NCI-H1694 treated with DMSO at 0.1 percent for 48 hours (cell line): ENCODE results near the gene ATP6V0C.

Source experiments
- DNase-seq: peaks from one replicate; lab custom pipeline; 2025; lab: John Stamatoyannopoulos, UW

ATP6V0C gene

GRCh38 chr16:2490190-2491105 is 23.3 kb upstream of the ATP6V0C start:
- DNase-seq = no peak

DNA sequence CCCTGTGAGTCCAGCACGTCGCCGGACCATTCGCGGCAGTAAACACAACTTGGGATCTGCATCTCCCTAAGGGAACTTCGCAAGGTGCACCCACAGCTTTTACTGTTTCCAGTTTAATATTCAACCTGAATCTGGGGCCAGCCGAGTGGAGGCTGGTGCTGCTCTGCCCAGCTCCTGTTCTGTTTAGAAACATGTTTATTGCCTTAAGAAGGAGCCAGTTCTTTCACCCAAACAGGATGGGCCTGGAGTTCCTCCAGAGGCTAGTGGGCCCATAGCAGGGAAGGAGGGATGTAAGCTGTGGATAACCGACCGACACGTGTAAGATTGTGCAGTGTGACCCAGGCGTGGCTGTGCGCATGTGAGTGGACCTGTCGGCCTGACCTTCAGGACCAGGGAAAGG is 21.5 kb upstream of the ATP6V0C start:
- no peak for DNase-seq

DNA sequence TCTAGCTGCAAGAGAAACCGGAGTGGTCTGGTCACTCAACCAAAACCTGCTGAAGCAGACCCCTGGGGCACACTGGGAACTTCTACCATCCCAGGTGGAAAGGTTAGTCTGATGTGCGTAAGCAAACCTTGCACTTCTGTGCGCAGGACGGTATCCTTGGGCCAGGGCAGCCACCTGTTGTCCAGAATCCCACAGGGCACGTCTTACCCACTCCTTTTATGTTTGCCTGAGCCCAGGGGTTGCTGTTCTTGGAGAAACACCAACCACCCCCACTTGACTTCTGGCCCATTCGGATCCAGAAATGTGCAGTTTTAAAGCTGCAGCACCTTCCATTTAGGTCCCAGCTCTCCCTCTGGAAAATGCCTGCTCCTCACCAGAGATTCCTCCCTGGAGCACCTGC is 20.1 kb upstream of the ATP6V0C start:
- DNase-seq = no peak

GRCh38 chr16:2494616-2495015 is 19.1 kb upstream of the ATP6V0C start:
- no peak for DNase-seq

- no peak for DNase-seq
Observed at GRCh38 chr16:2495041-2495440, 18.7 kb upstream of the ATP6V0C start.

DNA sequence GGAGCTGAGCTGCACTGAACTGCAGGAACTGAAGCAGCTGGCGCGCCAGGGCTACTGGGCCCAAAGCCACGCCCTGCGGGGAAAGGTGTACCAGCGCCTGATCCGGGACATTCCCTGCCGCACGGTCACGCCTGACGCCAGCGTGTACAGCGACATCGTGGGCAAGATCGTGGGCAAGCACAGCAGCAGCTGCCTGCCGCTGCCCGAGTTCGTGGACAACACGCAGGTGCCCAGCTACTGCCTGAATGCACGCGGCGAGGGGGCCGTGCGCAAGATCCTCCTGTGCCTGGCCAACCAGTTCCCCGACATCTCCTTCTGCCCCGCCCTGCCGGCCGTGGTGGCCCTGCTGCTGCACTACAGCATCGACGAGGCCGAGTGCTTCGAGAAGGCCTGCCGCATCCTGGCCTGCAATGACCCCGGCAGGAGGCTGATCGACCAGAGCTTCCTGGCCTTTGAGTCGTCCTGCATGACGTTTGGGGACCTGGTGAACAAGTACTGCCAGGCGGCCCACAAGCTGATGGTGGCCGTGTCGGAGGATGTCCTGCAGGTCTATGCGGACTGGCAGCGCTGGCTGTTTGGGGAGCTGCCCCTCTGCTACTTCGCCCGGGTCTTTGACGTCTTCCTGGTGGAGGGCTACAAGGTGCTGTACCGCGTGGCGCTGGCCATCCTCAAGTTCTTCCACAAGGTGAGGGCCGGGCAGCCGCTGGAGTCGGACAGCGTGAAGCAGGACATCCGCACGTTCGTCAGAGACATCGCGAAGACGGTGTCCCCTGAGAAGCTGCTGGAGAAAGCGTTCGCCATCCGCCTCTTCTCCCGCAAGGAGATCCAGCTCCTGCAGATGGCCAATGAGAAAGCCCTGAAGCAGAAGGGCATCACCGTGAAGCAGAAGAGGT is 17.3 kb upstream of the ATP6V0C start:
- DNase-seq = no peak

DNA sequence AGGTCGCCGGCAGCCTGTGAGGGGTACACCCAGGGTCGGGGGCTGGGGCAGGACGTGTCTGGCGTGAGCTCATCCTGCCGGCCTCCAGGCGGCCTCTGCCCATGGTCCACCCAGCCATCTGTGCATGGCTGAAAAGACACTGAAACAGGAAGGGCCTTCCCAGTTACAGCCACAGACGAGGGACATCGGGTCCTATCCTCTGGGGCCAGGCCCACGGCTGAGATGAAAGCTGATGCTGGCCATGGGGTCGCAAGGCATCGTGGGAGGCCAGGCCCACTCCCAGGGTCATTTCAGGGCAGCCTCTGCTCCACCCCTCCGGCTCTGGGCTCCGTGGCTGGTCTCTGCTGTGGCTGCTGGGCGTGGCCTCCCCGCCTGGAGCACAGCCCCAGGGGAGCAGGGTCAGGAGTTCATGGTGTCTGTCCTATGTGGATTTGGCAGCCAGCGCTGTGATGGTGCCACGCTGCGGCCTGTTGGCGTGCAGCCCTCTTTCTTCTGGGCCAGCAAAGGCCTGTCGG is 16.6 kb upstream of the ATP6V0C start:
- DNase-seq = no peak

- no peak for DNase-seq
Observed at GRCh38 chr16:2497695-2498484, 15.9 kb upstream of the ATP6V0C start.

GRCh38 chr16:2498531-2499253 is 15.1 kb upstream of the ATP6V0C start:
- no peak for DNase-seq

- no peak for DNase-seq
Observed at GRCh38 chr16:2499454-2499853, 14.3 kb upstream of the ATP6V0C start.

GRCh38 chr16:2499890-2500429 is 13.8 kb upstream of the ATP6V0C start:
- no peak for DNase-seq

DNA sequence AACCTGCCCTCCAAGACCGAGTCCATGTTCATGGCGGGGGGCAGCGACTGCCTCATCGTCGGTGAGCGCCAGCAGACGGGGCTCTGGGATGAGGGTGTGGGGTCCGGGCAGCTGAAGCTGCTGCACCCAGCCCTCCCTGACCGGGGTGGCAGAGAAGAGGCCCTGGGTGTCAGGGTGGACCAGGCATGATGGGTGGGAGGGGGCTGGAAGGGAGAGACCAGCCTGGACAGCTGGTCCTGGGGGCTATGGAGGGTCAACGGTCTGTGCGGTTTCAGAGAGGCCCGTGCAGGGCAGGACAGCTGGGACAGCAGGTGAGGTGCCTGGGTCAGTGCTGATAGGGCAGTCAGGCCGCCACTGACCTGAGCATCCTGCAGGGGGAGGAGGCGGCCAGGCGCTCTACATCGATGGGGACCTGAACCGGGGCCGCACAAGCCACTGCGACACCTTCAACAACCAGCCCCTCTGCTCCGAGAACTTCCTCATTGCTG is 13.3 kb upstream of the ATP6V0C start:
- no peak for DNase-seq

- DNase-seq = peak; percentile 65
Observed at GRCh38 chr16:2500918-2501750, 12.6 kb upstream of the ATP6V0C start.

DNA sequence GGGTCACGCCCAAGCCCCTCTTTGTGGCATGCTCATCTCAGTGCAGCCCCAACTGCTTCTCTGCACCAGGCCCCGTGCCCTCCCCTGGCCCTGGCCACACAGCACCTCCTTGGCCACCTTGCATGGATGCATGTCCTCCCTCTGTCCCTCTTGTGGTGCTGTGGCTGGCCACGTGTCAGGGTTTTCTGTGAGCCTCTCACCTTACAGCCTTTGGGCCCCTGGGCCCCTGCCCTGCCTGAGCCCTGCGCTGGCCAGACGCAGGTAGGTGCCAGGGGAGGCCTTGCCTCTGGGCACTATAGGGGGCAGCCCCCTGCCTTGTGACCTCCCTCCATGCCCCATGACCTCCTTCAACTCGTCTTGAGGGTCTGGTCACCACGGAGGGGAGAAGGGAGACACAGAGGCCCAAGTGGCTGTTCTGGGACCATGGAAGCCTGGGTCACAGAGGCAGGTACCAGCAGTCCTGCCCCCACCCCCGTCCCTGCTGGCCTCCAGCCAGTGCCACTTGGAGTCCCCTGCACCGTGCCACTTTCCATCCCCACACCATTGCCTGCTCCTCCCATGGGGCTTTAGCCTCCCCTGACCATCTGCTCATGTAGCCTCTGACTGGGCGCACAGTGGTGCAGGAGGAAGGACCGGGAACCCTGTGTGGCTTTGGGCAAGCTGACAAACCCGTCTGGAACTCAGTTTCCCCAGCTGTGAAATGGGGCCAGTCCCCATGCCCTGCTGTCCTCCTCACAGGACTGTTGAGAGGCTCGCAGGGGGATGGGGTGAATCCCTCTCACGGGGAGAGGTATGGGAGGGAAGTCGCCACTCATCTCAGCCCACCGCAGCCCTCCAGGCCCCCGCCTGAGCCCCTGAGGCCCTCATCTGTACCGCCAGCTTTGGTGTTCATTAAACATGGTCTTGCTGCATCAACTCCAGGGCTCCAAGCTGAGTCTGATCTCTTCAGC is 11.5 kb upstream of the ATP6V0C start:
- no peak for DNase-seq

DNA sequence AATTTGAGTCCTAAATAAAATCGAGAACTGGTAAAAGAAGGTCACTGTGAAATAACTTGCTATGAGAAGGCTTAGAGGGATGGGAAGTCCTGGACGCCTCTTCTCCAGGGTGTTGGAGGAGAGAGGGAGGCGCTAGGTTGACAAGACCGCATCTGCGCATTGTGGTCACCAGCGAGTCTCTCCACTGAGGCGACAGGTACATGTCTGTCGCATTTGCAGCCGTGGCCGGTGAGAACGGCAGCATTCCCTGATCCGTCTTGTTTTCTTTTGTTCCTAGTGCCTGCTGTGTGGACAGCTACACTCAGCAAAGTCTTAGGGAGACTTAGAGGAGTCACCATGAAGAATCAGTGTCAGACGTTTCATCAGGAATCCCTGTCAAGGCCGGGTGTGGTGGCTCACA is 8.1 kb upstream of the ATP6V0C start:
- DNase-seq = no peak

DNA sequence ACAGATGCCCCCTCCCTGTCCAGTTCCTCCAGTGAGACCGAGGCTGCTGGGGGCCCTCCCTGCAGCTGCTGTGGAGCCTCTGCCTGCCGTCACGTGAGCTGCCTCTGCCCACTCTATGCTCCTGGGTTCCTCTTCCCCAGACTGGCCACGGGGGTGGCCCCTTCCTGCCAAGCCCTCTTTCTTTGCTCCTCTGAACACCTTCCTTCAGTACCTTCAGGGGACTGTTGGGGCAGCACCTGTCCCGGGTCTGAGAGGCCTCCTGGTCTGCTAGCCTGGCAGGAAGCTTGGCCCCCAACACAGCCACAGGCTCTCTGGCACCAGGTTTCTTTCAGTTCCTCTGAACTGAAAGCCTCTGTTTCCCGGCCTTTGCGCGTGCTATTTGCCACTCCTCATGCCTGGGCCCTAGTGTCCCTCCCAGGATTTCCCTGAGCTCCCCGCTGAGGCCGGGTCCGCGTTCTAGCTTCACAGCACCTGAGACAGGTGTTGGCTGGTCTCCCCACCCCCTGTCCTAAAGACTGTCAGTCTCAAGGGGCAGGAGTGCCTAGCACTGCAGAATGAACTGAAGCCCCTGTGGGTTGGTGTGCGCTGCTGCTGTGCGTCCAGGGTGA is 6.6 kb upstream of the ATP6V0C start:
- no peak for DNase-seq

- no peak for DNase-seq
Observed at GRCh38 chr16:2507665-2508064, 6.1 kb upstream of the ATP6V0C start.

GRCh38 chr16:2508722-2509400 is 4.9 kb upstream of the ATP6V0C start:
- no peak for DNase-seq
